H9 (cell line): ENCODE results near the gene SCP2. TPM values are rescaled to one million over a fixed set of nuclear protein-coding genes. Genes with fewer than 3 reads are reported as not detected.
A peak's percentile ranks its signal among the peaks of the same experiment; 100 is the strongest.

Source experiments
- DNase-seq: peaks from one replicate; pipeline ENCODE4 v3.0.0-alpha.2; 2017
- H2AFZ ChIP-seq: one replicate; pipeline ENCODE4 v1.6.1; 2013; ENCODE audit warnings: mild to moderate bottlenecking, low read length, control low read depth, moderate library complexity
- H2AK5ac ChIP-seq: 2 replicates; pipeline ENCODE4 v1.6.1; 2013; ENCODE audit warnings: low read length, control low read depth, mixed read lengths; ENCODE audit not compliant: insufficient read length
- H2BK120ac ChIP-seq: one replicate; pipeline ENCODE4 v1.6.1; 2013; ENCODE audit warnings: low read depth, mild to moderate bottlenecking, low read length, control low read depth, inconsistent platforms; ENCODE audit not compliant: poor library complexity, severe bottlenecking
- H2BK12ac ChIP-seq: 2 replicates; pipeline ENCODE4 v1.6.1; 2013; ENCODE audit warnings: low read length, control low read depth, mixed read lengths, low read depth; ENCODE audit not compliant: insufficient read length
- H2BK15ac ChIP-seq: 2 replicates; pipeline ENCODE4 v1.6.1; 2013; ENCODE audit warnings: low read depth, low read length, control low read depth
- H2BK20ac ChIP-seq: one replicate; pipeline ENCODE4 v1.6.1; 2013; ENCODE audit warnings: low read depth, mild to moderate bottlenecking, low read length, control low read depth, inconsistent platforms; ENCODE audit not compliant: poor library complexity, severe bottlenecking
- H2BK5ac ChIP-seq: 2 replicates; pipeline ENCODE4 v1.6.1; 2013; ENCODE audit warnings: low read length, control low read depth, mixed read lengths; ENCODE audit not compliant: insufficient read length
- H3K14ac ChIP-seq: 2 replicates; pipeline ENCODE4 v1.6.1; 2013; ENCODE audit warnings: low read length, control low read depth; ENCODE audit not compliant: insufficient read depth
- H3K18ac ChIP-seq: 2 replicates; pipeline ENCODE4 v1.6.1; 2013; ENCODE audit warnings: low read depth, mild to moderate bottlenecking, mixed read lengths, low read length, control low read depth; ENCODE audit not compliant: insufficient read length
- H3K23ac ChIP-seq: 2 replicates; pipeline ENCODE4 v1.6.1; 2013; ENCODE audit warnings: low read length, control low read depth, mixed read lengths, low read depth; ENCODE audit not compliant: insufficient read length
- H3K23me2 ChIP-seq: 2 replicates; pipeline ENCODE4 v1.6.1; 2013; ENCODE audit warnings: low read depth, mild to moderate bottlenecking, mixed read lengths, low read length, control low read depth; ENCODE audit not compliant: insufficient read length, poor library complexity, severe bottlenecking
- H3K27ac ChIP-seq: 2 replicates; pipeline ENCODE4 v1.5.1; 2013; ENCODE audit warnings: low read length, control low read depth, mixed read lengths, low read depth; ENCODE audit not compliant: insufficient read length
- H3K27me3 ChIP-seq: 2 replicates; pipeline ENCODE4 v1.6.1; 2013; ENCODE audit warnings: low read length, control low read depth, inconsistent platforms; ENCODE audit not compliant: insufficient read depth
- H3K4ac ChIP-seq: 2 replicates; pipeline ENCODE4 v1.6.1; 2013; ENCODE audit warnings: low read depth, mild to moderate bottlenecking, control low read depth, inconsistent platforms, low read length, moderate library complexity
- H3K4me1 ChIP-seq: 2 replicates; pipeline ENCODE4 v1.6.1; 2013; ENCODE audit warnings: low read length, control low read depth, inconsistent platforms; ENCODE audit not compliant: insufficient read depth
- H3K4me2 ChIP-seq: 2 replicates; pipeline ENCODE4 v1.6.1; 2013; ENCODE audit warnings: low read length, control low read depth, mixed read lengths; ENCODE audit not compliant: insufficient read length, insufficient read depth
- H3K56ac ChIP-seq: 2 replicates; pipeline ENCODE4 v1.6.1; 2013; ENCODE audit warnings: low read depth, mild to moderate bottlenecking, mixed read lengths, low read length, control low read depth; ENCODE audit not compliant: insufficient read length
- H3K79me1 ChIP-seq: 2 replicates; pipeline ENCODE4 v1.6.1; 2013; ENCODE audit warnings: low read depth, mild to moderate bottlenecking, moderate library complexity, low read length, control low read depth, inconsistent platforms; ENCODE audit not compliant: insufficient read depth, poor library complexity, severe bottlenecking
- H3K79me2 ChIP-seq: 2 replicates; pipeline ENCODE4 v1.6.1; 2013; ENCODE audit warnings: low read length, control low read depth, inconsistent platforms; ENCODE audit not compliant: insufficient read depth
- H3K9ac ChIP-seq: 2 replicates; pipeline ENCODE4 v1.6.1; 2013; ENCODE audit warnings: low read length, control low read depth, mixed read lengths; ENCODE audit not compliant: insufficient read length; ENCODE audit errors: extremely low read depth
- H3K9me3 ChIP-seq: one replicate; pipeline ENCODE4 v1.6.1; 2013; ENCODE audit warnings: low read depth, low read length, inconsistent platforms; ENCODE audit not compliant: control insufficient read depth
- H3T11ph ChIP-seq: one replicate; pipeline ENCODE4 v1.6.1; 2013; ENCODE audit warnings: mild to moderate bottlenecking, low read length, control low read depth, inconsistent platforms
- H4K20me1 ChIP-seq: one replicate; pipeline ENCODE4 v1.6.1; 2013; ENCODE audit not compliant: control insufficient read depth, insufficient read length, insufficient read depth
- H4K5ac ChIP-seq: 2 replicates; pipeline ENCODE4 v1.6.1; 2013; ENCODE audit warnings: low read depth, mild to moderate bottlenecking, mixed read lengths, low read length, control low read depth; ENCODE audit not compliant: insufficient read length
- H4K8ac ChIP-seq: replicated peaks from 2 replicates; pipeline ENCODE4 v1.6.1; 2013; ENCODE audit warnings: low read length, control low read depth, mixed read lengths, low read depth; ENCODE audit not compliant: insufficient read length
- H4K91ac ChIP-seq: 2 replicates; pipeline ENCODE4 v1.6.1; 2013; ENCODE audit warnings: low read depth, mild to moderate bottlenecking, moderate library complexity, mixed read lengths, low read length, control low read depth; ENCODE audit not compliant: insufficient read length
- H3K27ac Mint-ChIP-seq, 3 experiments: 2 replicates in 2 of 3; 3 replicates in 1 of 3; pipeline ENCODE4 v1.8.0; 2020 to 2021; ENCODE audit warnings: mixed read lengths in 3 of 3, mild to moderate bottlenecking in 1 of 3, moderate library complexity in 1 of 3
- H3K27me3 Mint-ChIP-seq: 2 replicates; pipeline ENCODE4 v1.8.0; 2021; ENCODE audit warnings: low read depth, mild to moderate bottlenecking, moderate library complexity, mixed read lengths
- H3K36me3 Mint-ChIP-seq, 3 experiments: 2 replicates in 2 of 3; 3 replicates in 1 of 3; pipeline ENCODE4 v1.8.0; 2020 to 2021; ENCODE audit warnings: low read depth in 3 of 3, mixed read lengths in 3 of 3; ENCODE audit not compliant: insufficient read depth in 1 of 3
- H3K4me1 Mint-ChIP-seq, 2 experiments: 2 replicates each; pipeline ENCODE4 v1.8.0; 2020; ENCODE audit warnings: mixed read lengths in 2 of 2
- H3K4me3 Mint-ChIP-seq, 2 experiments: 2 replicates in 1 of 2; 3 replicates in 1 of 2; pipeline ENCODE4 v1.8.0; 2020 to 2021; ENCODE audit warnings: mild to moderate bottlenecking in 2 of 2, mixed read lengths in 2 of 2, moderate library complexity in 1 of 2
- H3K9me3 Mint-ChIP-seq, 2 experiments: 2 replicates in 1 of 2; 3 replicates in 1 of 2; pipeline ENCODE4 v1.8.0; 2020; ENCODE audit warnings: mild to moderate bottlenecking in 2 of 2, mixed read lengths in 2 of 2, moderate library complexity in 1 of 2
- WGBS: extraction: QIAGEN DNeasy Blood & Tissue Kit; methylation state at CpG from one replicate; pipeline ENCODE4 v1.1.7; 2013; ENCODE audit warnings: missing lambda C conversion rate, low lambda C conversion rate, mixed read lengths; ENCODE audit not compliant: insufficient read length; ENCODE audit errors: extremely low coverage; 5-methylcytosine and 5-hydroxymethylcytosine counted together
- total RNA-seq: library from RNA; stranded (reverse); gene quantifications from 2 replicates; pipeline ENCODE4 v1.2.1, GENCODE V29; 2021
- TF ChIP-seq, protein P1 (sequence below): fragments of 200-600 bp; sonication (generic); conservative IDR thresholded peaks from 3 replicates; pipeline ENCODE4 v1.8.0; 2021; ENCODE audit warnings: antibody characterized with exemption, mild to moderate bottlenecking

The SCP2 gene
- total RNA-seq, 1 experiment from 2014 or later = 48.8 TPM

DNA sequence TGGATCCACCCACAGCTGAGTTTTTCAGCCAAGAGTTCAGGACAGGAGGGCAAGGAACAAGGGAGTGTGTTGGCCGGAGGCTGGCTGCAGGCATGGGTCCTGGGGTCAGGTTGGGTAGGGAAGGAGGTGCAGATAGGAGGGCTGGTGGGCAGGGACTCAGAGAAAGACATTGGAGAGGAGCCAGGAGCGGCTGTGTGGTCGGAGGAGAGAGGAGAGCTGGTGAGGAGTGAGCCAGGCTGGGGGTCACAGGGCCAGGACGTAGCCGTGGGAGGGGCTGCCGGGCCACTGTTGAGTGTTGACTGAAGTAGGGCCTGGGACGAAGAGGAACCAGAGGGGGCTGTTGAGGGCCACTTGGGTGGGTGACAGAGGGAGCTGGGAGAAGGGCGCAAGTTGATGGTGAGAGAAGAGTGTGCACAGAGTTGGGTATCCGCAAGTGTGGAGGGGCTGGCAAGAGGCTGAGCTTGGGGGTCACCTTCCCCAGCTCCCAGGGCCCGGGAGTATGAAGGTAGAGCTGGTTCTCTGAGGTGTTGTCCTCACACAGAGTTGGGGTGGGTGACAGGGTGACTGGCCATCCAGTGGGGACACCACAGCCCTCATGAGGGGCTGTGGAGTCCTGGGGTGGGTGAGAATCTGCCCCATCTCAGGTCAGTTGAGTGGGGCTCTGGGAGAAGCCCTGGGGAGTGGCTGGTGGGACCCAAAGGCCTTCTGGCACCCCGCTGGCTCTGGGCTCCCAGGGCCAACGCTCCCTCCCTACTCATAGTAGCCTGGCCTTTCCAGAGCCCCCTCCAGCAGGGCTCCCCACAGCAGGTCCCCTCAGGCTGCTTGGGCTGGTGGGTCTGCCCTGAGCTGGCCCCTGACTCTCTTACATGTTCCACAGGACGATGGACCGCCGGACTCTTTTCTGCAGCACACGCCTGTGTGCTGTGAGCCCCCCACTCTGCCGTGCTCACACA is 156.8 kb downstream of the SCP2 start:
- peak overlapping the region in 1 of 3 experiments; percentile 11; a peak in 2 of 7 replicates for H3K27ac Mint-ChIP-seq
- Histone ChIP-seq H3K9me3 (no peaks in the 10 kb centered on the region), H4K5ac (no peak overlapping the region), H3K18ac (no peak overlapping the region), H3K9ac (no peak overlapping the region), H3K4me1 (peaks cover 6% of the 10 kb centered on the region; the same call in 1 of the 2 replicates), H3T11ph (no peak overlapping the region), H4K20me1 (no peaks in the 10 kb centered on the region), H3K79me1 (no peaks in the 10 kb centered on the region), H3K56ac (no peak overlapping the region), H2BK20ac (no peak overlapping the region), H3K4me2 (no peak overlapping the region), H3K27me3 (no peaks in the 10 kb centered on the region), H3K27ac (no peak overlapping the region), H2AFZ (no peak overlapping the region), H3K79me2 (no peaks in the 10 kb centered on the region), H3K4ac (no peak overlapping the region), H2BK15ac (no peak overlapping the region), H4K8ac (no peak overlapping the region), H2BK12ac (no peak overlapping the region), H3K14ac (no peak overlapping the region), H2AK5ac (no peak overlapping the region), H3K23me2 (no peaks in the 10 kb centered on the region), H2BK120ac (no peak overlapping the region), H3K23ac (no peak overlapping the region), H4K91ac (no peak overlapping the region), H2BK5ac (no peak overlapping the region)
- no peaks in the 10 kb centered on the region for H3K9me3 Mint-ChIP-seq
- H3K4me1 Mint-ChIP-seq = peaks cover 14 to 33% of the 10 kb centered on the region in 2 experiments
- no peaks in the 10 kb centered on the region; a peak in 1 of 7 replicates for H3K36me3 Mint-ChIP-seq
- peaks cover 11% of the 10 kb centered on the region for H3K27me3 Mint-ChIP-seq
- no peak for DNase-seq
- TF ChIP-seq, protein P1, sequence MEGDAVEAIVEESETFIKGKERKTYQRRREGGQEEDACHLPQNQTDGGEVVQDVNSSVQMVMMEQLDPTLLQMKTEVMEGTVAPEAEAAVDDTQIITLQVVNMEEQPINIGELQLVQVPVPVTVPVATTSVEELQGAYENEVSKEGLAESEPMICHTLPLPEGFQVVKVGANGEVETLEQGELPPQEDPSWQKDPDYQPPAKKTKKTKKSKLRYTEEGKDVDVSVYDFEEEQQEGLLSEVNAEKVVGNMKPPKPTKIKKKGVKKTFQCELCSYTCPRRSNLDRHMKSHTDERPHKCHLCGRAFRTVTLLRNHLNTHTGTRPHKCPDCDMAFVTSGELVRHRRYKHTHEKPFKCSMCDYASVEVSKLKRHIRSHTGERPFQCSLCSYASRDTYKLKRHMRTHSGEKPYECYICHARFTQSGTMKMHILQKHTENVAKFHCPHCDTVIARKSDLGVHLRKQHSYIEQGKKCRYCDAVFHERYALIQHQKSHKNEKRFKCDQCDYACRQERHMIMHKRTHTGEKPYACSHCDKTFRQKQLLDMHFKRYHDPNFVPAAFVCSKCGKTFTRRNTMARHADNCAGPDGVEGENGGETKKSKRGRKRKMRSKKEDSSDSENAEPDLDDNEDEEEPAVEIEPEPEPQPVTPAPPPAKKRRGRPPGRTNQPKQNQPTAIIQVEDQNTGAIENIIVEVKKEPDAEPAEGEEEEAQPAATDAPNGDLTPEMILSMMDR = no peak
- WGBS = no CpG with 5 or more reads among the region's 17 CpGs
- no peak overlapping the region for H3K4me3 Mint-ChIP-seq
